Measurements from ENCODE around the gene CLEC4G.

CLEC4G gene

DNA sequence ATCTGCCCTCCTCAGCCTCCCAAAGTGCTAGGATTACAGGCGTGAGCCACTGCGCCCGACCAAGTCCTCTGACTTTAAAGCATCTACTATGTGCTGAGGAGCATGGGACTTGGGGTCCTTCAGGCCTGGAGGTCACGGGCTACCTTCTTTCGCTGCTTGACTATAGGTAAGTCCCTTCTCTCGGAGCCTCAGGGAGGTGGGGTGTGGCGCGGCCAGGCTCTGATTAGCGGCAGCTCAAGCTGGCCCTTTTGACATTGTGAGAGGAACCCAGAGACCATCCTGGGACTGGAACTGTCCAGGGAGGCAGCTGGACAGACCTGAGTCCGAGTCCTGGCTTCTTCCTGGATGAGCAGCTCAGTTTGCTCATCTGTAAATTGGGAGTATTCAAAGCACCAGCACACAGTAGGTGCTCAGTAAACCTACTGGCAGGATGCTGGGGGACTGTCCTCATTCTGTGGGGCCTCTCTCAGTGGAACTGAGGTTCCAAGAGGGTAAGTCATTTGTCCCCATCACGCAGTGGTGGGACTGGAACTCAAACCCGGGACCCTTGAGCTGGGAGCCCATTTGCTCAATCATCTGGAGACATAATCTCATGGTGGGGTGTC is 30.8 kb downstream of the CLEC4G start:
- no peaks in the 10 kb centered on the region for H3F3A ChIP-seq (ENCODE audit: insufficient read depth)
- no peaks in the 10 kb centered on the region for H3K27me3 ChIP-seq (ENCODE audit: low read length)
- no peak overlapping the region for H2AFZ ChIP-seq (ENCODE audit: low read depth, low read length, severe bottlenecking)
- no peak overlapping the region for H3K9ac ChIP-seq (ENCODE audit: low read length)
- no peaks in the 10 kb centered on the region for H3K36me3 ChIP-seq (ENCODE audit: low read length)
- no peak overlapping the region for H3K4me2 ChIP-seq (ENCODE audit: low read depth, low read length, poor library complexity, severe bottlenecking)
- no peaks in the 10 kb centered on the region for H4K20me1 ChIP-seq (ENCODE audit: low read depth, low read length)
- H3K4me3 ChIP-seq (ENCODE audit: insufficient read depth, low read length, poor library complexity, severe bottlenecking), result no peak overlapping the region
- H3K9me3 ChIP-seq (ENCODE audit: insufficient read depth, low read length), result no peaks in the 10 kb centered on the region
- no peaks in the 10 kb centered on the region for H3K9me2 ChIP-seq (replicated peaks; ENCODE audit: insufficient read depth, low read length)
- no peaks in the 10 kb centered on the region for H3K79me2 ChIP-seq (ENCODE audit: insufficient read depth, low read length)
- no peak overlapping the region for H3K27ac ChIP-seq (ENCODE audit: low read depth, low read length)
- no peak for TF ChIP-seq EZH2phosphoT487 (conservative IDR thresholded peaks at IDR 0.05; ENCODE audit: low read length)
- TF ChIP-seq CTCF (IDR thresholded peaks at IDR 0.05; ENCODE audit: insufficient read depth, low read length, poor library complexity, severe bottlenecking), result no peak

DNA sequence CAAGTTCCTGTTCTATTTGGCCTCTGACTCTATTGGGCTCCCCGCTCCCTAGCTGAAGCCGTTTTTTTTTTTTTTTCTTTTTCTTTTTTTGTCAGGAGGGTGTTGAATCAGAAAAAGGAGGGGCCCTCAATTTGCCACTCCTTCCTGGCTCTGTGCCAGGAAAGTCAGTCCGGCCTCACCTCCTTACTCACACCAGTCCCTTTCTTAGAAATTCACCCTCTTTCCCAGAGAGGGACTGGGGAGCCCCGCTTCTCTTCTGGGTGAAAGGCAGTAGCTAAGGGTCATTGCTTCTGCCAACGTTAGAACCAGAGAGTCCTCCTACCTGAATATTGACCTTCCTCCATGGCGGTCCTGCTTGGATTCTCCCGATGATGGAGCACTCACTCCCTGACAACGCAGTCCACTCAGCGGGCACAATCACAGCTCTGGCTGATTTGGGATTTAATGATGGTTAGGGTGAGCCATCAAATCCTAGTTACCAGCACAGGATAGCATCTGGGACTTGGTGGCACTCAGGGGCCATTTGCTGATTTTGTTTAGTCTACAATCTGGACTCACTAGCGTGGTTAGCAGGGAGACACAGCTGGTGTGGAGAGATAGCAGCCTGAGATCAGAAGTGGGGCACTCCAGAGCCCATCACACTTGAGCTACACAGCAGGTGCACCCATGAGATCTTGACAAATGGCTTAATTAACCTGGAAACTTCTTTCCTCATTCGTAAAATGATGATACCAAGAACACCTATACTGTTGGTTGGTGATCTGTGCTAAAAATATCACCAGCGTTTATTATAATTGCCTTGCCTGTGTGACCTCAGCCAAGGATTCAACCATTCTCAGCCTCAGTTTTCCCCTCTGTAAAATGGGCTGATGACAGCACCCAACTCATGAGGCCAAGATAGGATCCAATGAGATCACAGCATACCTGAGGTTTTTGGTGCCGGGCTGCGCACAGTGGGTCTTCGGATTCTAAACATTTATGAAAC is 32.2 kb downstream of the CLEC4G start:
- no peaks in the 10 kb centered on the region for H3K27me3 ChIP-seq (ENCODE audit: low read length)
- H3K9me2 ChIP-seq (replicated peaks; ENCODE audit: insufficient read depth, low read length), result no peaks in the 10 kb centered on the region
- H3K79me2 ChIP-seq (ENCODE audit: insufficient read depth, low read length), result no peaks in the 10 kb centered on the region
- TF ChIP-seq CTCF (IDR thresholded peaks at IDR 0.05; ENCODE audit: insufficient read depth, low read length, poor library complexity, severe bottlenecking) (no peak), EZH2phosphoT487 (conservative IDR thresholded peaks at IDR 0.05; ENCODE audit: low read length) (no peak)
- no peaks in the 10 kb centered on the region for H3K36me3 ChIP-seq (ENCODE audit: low read length)
- no peak overlapping the region for H3K27ac ChIP-seq (ENCODE audit: low read depth, low read length)
- H3K4me2 ChIP-seq (ENCODE audit: low read depth, low read length, poor library complexity, severe bottlenecking), result no peak overlapping the region
- no peak overlapping the region for H3K4me3 ChIP-seq (ENCODE audit: insufficient read depth, low read length, poor library complexity, severe bottlenecking)
- no peaks in the 10 kb centered on the region for H4K20me1 ChIP-seq (ENCODE audit: low read depth, low read length)
- no peak overlapping the region for H3K9ac ChIP-seq (ENCODE audit: low read length)
- no peaks in the 10 kb centered on the region for H3K9me3 ChIP-seq (ENCODE audit: insufficient read depth, low read length)
- no peak overlapping the region for H2AFZ ChIP-seq (ENCODE audit: low read depth, low read length, severe bottlenecking)
- no peaks in the 10 kb centered on the region for H3F3A ChIP-seq (ENCODE audit: insufficient read depth)

DNA sequence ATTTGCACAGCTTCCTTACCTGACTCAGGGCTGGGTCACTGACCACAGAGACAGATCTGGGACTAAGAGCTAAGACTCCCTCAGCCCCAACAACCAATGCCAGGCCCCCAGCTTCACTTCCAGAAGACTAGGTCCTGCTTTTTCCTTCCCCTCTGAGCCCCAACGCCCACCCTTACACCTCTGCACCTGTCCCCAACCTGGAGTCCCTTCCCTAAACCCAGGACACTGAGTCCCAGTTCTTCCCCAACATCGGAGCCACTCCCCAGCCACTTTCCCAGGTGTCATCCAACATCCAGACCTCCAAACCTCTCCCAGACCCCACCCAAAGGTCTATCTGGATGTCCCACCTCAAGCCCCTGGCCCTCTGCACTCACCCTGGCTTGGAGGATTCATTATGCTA is 32.9 kb downstream of the CLEC4G start:
- no peaks in the 10 kb centered on the region for H3K9me3 ChIP-seq (ENCODE audit: insufficient read depth, low read length)
- no peak overlapping the region for H2AFZ ChIP-seq (ENCODE audit: low read depth, low read length, severe bottlenecking)
- no peaks in the 10 kb centered on the region for H3K36me3 ChIP-seq (ENCODE audit: low read length)
- H3K27ac ChIP-seq (ENCODE audit: low read depth, low read length), result no peak overlapping the region
- no peaks in the 10 kb centered on the region for H4K20me1 ChIP-seq (ENCODE audit: low read depth, low read length)
- no peaks in the 10 kb centered on the region for H3F3A ChIP-seq (ENCODE audit: insufficient read depth)
- no peaks in the 10 kb centered on the region for H3K79me2 ChIP-seq (ENCODE audit: insufficient read depth, low read length)
- H3K4me3 ChIP-seq (ENCODE audit: insufficient read depth, low read length, poor library complexity, severe bottlenecking), result no peak overlapping the region
- no peaks in the 10 kb centered on the region for H3K27me3 ChIP-seq (ENCODE audit: low read length)
- no peak overlapping the region for H3K4me2 ChIP-seq (ENCODE audit: low read depth, low read length, poor library complexity, severe bottlenecking)
- H3K9me2 ChIP-seq (replicated peaks; ENCODE audit: insufficient read depth, low read length), result no peaks in the 10 kb centered on the region
- no peak for TF ChIP-seq CTCF (IDR thresholded peaks at IDR 0.05; ENCODE audit: insufficient read depth, low read length, poor library complexity, severe bottlenecking)
- TF ChIP-seq EZH2phosphoT487 (conservative IDR thresholded peaks at IDR 0.05; ENCODE audit: low read length), result no peak
- H3K9ac ChIP-seq (ENCODE audit: low read length), result no peak overlapping the region

All from SU-DHL-6 (cell line).